Endothelial cell of umbilical vein (primary cell): ENCODE data around the gene CYP4F8. TPM values are rescaled to one million over a fixed set of nuclear protein-coding genes. Genes with fewer than 3 reads are reported as not detected.

Source experiments
- BruUV-seq: library from RNA; stranded (reverse); fragments of 400-500 nt; replicated peaks from 2 replicates; lab custom pipeline; 2021; lab: Mats Ljungman, UMichigan
- CTCF ChIA-PET: fragments of 300-600, 350-600 bp; sonication (Branson Sonifier 250); formaldehyde crosslinking; loops from one replicate; lab custom pipeline; 2021; ENCODE audit warnings: antibody characterized with exemption, inconsistent platforms; lab: Charles Lee
- POLR2A ChIA-PET: fragments of 300-600, 350-600 bp; sonication (Branson Sonifier 250); formaldehyde crosslinking; loops from one replicate; lab custom pipeline; 2021; ENCODE audit warnings: antibody characterized with exemption, inconsistent platforms; lab: Charles Lee
- DNase-seq: peaks from one replicate; pipeline ENCODE4 v3.0.0-alpha.2; 2011; ENCODE audit warnings: low read depth, low spot score
- FAIRE-seq: peaks from 2 replicates; lab custom pipeline; 2011; peaks lifted over from hg19 to GRCh38; lab: Jason Lieb, UNC
- H2AFZ ChIP-seq: 2 replicates; pipeline ENCODE4 v1.6.0; 2012; ENCODE audit warnings: low read depth, low read length, control low read depth, inconsistent platforms
- H3K27ac ChIP-seq: 2 replicates; pipeline ENCODE4 v1.5.1; 2011; ENCODE audit warnings: low read depth, mild to moderate bottlenecking, control low read depth, low read length, moderate library complexity; ENCODE audit not compliant: insufficient read depth
- H3K27me3 ChIP-seq, 2 experiments: 2 replicates each; pipeline versions ENCODE4 v1.6.0 to v1.6.1; 2011; ENCODE audit warnings: low read length in 2 of 2, mixed read lengths in 1 of 2; ENCODE audit not compliant: control insufficient read depth in 2 of 2, insufficient read depth in 2 of 2
- H3K36me3 ChIP-seq, 2 experiments: 2 replicates in 1 of 2; 3 replicates in 1 of 2; pipeline ENCODE4 v1.5.1; 2011; ENCODE audit warnings: low read length in 2 of 2, mild to moderate bottlenecking in 1 of 2, moderate library complexity in 1 of 2; ENCODE audit not compliant: control insufficient read depth in 2 of 2, insufficient read depth in 2 of 2; ENCODE audit errors: extremely low read depth in 1 of 2
- H3K4me1 ChIP-seq: 3 replicates; pipeline ENCODE4 v1.5.1; 2011; ENCODE audit warnings: mild to moderate bottlenecking, low read length; ENCODE audit not compliant: control insufficient read depth, insufficient read depth; ENCODE audit errors: extremely low read depth
- H3K4me2 ChIP-seq: 2 replicates; pipeline ENCODE4 v1.6.1; 2011; ENCODE audit warnings: low read length, control low read depth, mixed read lengths; ENCODE audit not compliant: insufficient read depth
- H3K4me3 ChIP-seq, 3 experiments: fragments of 200-600 bp in 1 of 3; sonication (generic), shearing (Covaris generic) in 1 of 3; replicated peaks in 1 of 3; 2 replicates each; pipeline ENCODE4 v1.5.1; 2011 to 2016; ENCODE audit warnings: control low read depth in 3 of 3, low read length in 3 of 3, mild to moderate bottlenecking in 2 of 3, inconsistent platforms in 1 of 3, low read depth in 1 of 3, moderate library complexity in 1 of 3; ENCODE audit not compliant: insufficient read depth in 1 of 3
- H3K79me2 ChIP-seq: 2 replicates; pipeline ENCODE4 v1.6.0; 2012; ENCODE audit warnings: low read length, inconsistent platforms; ENCODE audit not compliant: control insufficient read depth, insufficient read depth
- H3K9ac ChIP-seq: replicated peaks from 2 replicates; pipeline ENCODE3; 2011; ENCODE audit warnings: low read length, control low read depth; ENCODE audit not compliant: insufficient read depth; ENCODE audit errors: extremely low read depth
- H3K9me1 ChIP-seq: replicated peaks from 3 replicates; pipeline ENCODE4 v1.6.0; 2011; ENCODE audit warnings: mild to moderate bottlenecking, low read length; ENCODE audit not compliant: control insufficient read depth, insufficient read depth; ENCODE audit errors: extremely low read depth
- H3K9me3 ChIP-seq: replicated peaks from 2 replicates; pipeline ENCODE4 v1.5.1; 2012; ENCODE audit warnings: low read length, inconsistent platforms; ENCODE audit not compliant: control insufficient read depth, insufficient read depth
- H4K20me1 ChIP-seq: replicated peaks from 2 replicates; pipeline ENCODE3; 2011; ENCODE audit warnings: mild to moderate bottlenecking, low read length; ENCODE audit not compliant: control insufficient read depth, insufficient read depth; ENCODE audit errors: extremely low read depth
- EZH2 ChIP-seq: IDR thresholded peaks from 2 replicates; pipeline ENCODE4 v1.6.1; 2012; ENCODE audit warnings: borderline replicate concordance, low read depth, mild to moderate bottlenecking, moderate library complexity, low read length, inconsistent platforms; ENCODE audit not compliant: severe bottlenecking
- GATA2 ChIP-seq: IDR thresholded peaks from 2 replicates; pipeline ENCODE4 v1.7.0; 2011; ENCODE audit warnings: low read depth, mild to moderate bottlenecking, moderate library complexity, mixed read lengths, low read length; ENCODE audit not compliant: insufficient read length, insufficient read depth
- JUN ChIP-seq: IDR thresholded peaks from 2 replicates; pipeline ENCODE4 v1.6.1; 2011; ENCODE audit warnings: borderline replicate concordance, low read depth; ENCODE audit not compliant: insufficient read length, insufficient read depth
- MAX ChIP-seq: IDR thresholded peaks from 2 replicates; pipeline ENCODE4 v1.6.1; 2011; ENCODE audit not compliant: insufficient read depth, insufficient read length
- MYC ChIP-seq: IDR thresholded peaks from one replicate; pipeline ENCODE4 v1.6.1; 2011; ENCODE audit warnings: mild to moderate bottlenecking, low read depth, low read length
- POLR2A ChIP-seq: IDR thresholded peaks from 2 replicates; pipeline ENCODE4 v1.6.1; 2012; ENCODE audit warnings: low read depth, mild to moderate bottlenecking, control low read depth, low read length
- POLR2AphosphoS5 ChIP-seq: IDR thresholded peaks from 2 replicates; pipeline ENCODE4 v1.6.1; 2012; ENCODE audit warnings: low read depth, mild to moderate bottlenecking, control low read depth, low read length, moderate library complexity; ENCODE audit not compliant: insufficient read depth
- dilution Hi-C: fragments of 300-500 bp; cut with MboI; formaldehyde crosslinking; loops from one replicate; pipeline ENCODE4 v1.15.0; 2019; ENCODE audit warnings: low sequenced_read_pairs; ENCODE audit not compliant: extremely low pct_ligation_motif_present
- intact Hi-C: fragments of 100-400 bp; cut with micrococcal nuclease; formaldehyde crosslinking; loops from one replicate; pipeline ENCODE4 v1.10.0; 2022
- polyA plus RNA-seq, 4 experiments: library from polyadenylated mRNA; depleted of rRNA in 3 of 4; stranded (reverse) in 3 of 4; unstranded in 1 of 4; fragments of >200 nt; gene quantifications; 2 replicates each; pipeline versions ENCODE4 v1.2.1 to v1.2.3, GENCODE V29; 2011 to 2012; ENCODE audit warnings: missing spikeins in 1 of 4
- total RNA-seq: library from RNA; stranded (reverse); gene quantifications from 2 replicates; pipeline ENCODE4 v1.2.3, GENCODE V29; 2021

Gene CYP4F8
- total and polyA plus RNA-seq, 2 donors (not counting 3 experiments of a cell fraction or from before 2014, with no cell fraction given) = not detected

- DNase-seq (no peak), FAIRE-seq (no peak)
- intact Hi-C loops (no loop called here), dilution Hi-C loops (no loop called here)
- Histone ChIP-seq H3K27me3 (no peaks in the 10 kb centered on the region), H3K4me2 (no peak overlapping the region), H3K9ac (no peak overlapping the region), H3K27ac (no peak overlapping the region), H3K36me3 (no peaks in the 10 kb centered on the region), H3K4me1 (no peaks in the 10 kb centered on the region), H3K9me1 (no peaks in the 10 kb centered on the region), H3K79me2 (no peaks in the 10 kb centered on the region), H3K4me3 (no peak overlapping the region), H3K9me3 (no peaks in the 10 kb centered on the region), H4K20me1 (no peaks in the 10 kb centered on the region), H2AFZ (no peak overlapping the region)
- CTCF ChIA-PET = no interaction called here
- TF ChIP-seq JUN (no peak), MYC (no peak), POLR2A (no peak), POLR2AphosphoS5 (no peak), MAX (no peak), EZH2 (no peak)
- no TSS peak for BruUV-seq
- POLR2A ChIA-PET = no interaction called here
Measured at GRCh38 chr19:15635016-15635805, 20.2 kb downstream of the CYP4F8 start.

- no TSS peak for BruUV-seq
- dilution Hi-C loops (no loop called here), intact Hi-C loops (no loop called here)
- FAIRE-seq (no peak), DNase-seq (no peak)
- ChIA-PET CTCF (no interaction called here), POLR2A (no interaction called here)
- Histone ChIP-seq H3K4me1 (no peaks in the 10 kb centered on the region), H4K20me1 (no peaks in the 10 kb centered on the region), H3K36me3 (no peaks in the 10 kb centered on the region), H2AFZ (no peak overlapping the region), H3K27me3 (no peaks in the 10 kb centered on the region), H3K79me2 (no peaks in the 10 kb centered on the region), H3K9me3 (no peaks in the 10 kb centered on the region), H3K4me2 (no peak overlapping the region), H3K27ac (no peak overlapping the region), H3K9ac (no peak overlapping the region), H3K9me1 (no peaks in the 10 kb centered on the region), H3K4me3 (no peak overlapping the region)
- no peak for TF ChIP-seq GATA2
- no peak for TF ChIP-seq POLR2AphosphoS5
- TF ChIP-seq MAX = no peak
- TF ChIP-seq MYC = no peak
- no peak for TF ChIP-seq EZH2
Measured at GRCh38 chr19:15636026-15636425, 21.0 kb downstream of the CYP4F8 start.
